Measurements from ENCODE around the gene ABHD12. TPM values are rescaled to one million over a fixed set of nuclear protein-coding genes. Genes with fewer than 3 reads are reported as not detected.

The ABHD12 gene
- total RNA-seq, 1 donor from 2014 or later = 51.3 TPM

DNA sequence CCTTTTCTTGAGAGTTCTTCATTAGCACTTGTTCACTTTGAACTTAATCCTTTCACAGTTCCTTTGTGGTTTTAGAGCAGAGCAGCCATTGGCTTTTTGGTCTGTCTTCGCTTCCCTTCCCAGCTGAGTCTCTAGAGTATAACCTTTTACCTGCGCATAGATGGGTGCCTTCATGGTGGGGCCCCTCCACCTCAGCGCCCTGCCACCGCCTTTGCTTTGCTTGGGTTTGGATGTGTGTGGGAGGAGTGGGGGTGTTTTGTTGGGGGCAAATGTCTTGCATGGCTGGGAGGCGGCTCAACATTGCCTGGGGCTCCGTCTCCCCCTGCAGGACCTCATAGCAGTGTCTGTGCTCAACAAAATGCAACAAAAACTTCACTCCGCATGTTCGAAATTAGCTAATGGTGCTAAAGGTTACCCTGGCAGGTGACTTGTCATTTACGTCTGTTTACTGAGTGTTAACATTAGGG is 130.8 kb downstream of the ABHD12 start:
- DNase-seq (ENCODE audit: low read depth, low spot score) = no peak
- H3K36me3 Mint-ChIP-seq (ENCODE audit: low read depth) = peaks cover 62% of the 10 kb centered on the region
- TF ChIP-seq, protein P1, sequence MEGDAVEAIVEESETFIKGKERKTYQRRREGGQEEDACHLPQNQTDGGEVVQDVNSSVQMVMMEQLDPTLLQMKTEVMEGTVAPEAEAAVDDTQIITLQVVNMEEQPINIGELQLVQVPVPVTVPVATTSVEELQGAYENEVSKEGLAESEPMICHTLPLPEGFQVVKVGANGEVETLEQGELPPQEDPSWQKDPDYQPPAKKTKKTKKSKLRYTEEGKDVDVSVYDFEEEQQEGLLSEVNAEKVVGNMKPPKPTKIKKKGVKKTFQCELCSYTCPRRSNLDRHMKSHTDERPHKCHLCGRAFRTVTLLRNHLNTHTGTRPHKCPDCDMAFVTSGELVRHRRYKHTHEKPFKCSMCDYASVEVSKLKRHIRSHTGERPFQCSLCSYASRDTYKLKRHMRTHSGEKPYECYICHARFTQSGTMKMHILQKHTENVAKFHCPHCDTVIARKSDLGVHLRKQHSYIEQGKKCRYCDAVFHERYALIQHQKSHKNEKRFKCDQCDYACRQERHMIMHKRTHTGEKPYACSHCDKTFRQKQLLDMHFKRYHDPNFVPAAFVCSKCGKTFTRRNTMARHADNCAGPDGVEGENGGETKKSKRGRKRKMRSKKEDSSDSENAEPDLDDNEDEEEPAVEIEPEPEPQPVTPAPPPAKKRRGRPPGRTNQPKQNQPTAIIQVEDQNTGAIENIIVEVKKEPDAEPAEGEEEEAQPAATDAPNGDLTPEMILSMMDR (conservative IDR thresholded peaks at IDR 0.05) = no peak
- H3K4me1 Mint-ChIP-seq = peaks cover under 1% of the 10 kb centered on the region
- no peak overlapping the region for H3K4me3 Mint-ChIP-seq
- H3K27ac Mint-ChIP-seq (ENCODE audit: unreplicated experiment) = no peak overlapping the region
- no peaks in the 10 kb centered on the region for H3K27me3 Mint-ChIP-seq (ENCODE audit: low read depth)
- H3K9me3 Mint-ChIP-seq = peaks cover 11% of the 10 kb centered on the region

- H3K27ac Mint-ChIP-seq (ENCODE audit: unreplicated experiment) = no peak overlapping the region
- TF ChIP-seq, protein P1 (conservative IDR thresholded peaks at IDR 0.05) = no peak
- no peak overlapping the region for H3K4me3 Mint-ChIP-seq
- H3K27me3 Mint-ChIP-seq (ENCODE audit: low read depth) = no peaks in the 10 kb centered on the region
- peaks cover 11% of the 10 kb centered on the region for H3K9me3 Mint-ChIP-seq
- peaks cover 58% of the 10 kb centered on the region for H3K36me3 Mint-ChIP-seq (ENCODE audit: low read depth)
- DNase-seq (ENCODE audit: low read depth, low spot score) = no peak
- H3K4me1 Mint-ChIP-seq = peaks cover 5% of the 10 kb centered on the region
These were observed 131.3 kb downstream of the ABHD12 start for GRCh38 chr20:25259358-25259757.

DNA sequence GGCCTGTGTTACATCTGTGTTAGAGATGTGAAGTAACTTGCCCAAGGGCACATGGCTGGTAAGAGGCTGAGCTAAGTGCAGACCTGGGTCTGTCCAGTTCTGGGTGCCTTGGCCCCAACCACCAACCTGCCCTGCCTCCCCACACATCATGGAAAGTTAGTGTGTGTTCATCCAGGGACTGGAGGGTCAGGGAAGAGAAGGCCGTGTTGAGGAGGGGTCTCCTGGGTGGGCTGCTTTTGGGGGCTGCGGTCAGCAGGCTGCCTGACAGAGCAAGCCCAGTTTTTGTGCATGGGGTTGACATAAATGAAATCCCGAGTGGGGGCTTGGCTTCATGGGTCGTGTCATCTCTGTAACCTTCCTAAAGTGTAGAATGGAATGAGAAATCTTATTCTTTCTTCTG is 131.8 kb downstream of the ABHD12 start:
- DNase-seq (ENCODE audit: low read depth, low spot score) = no peak
- no peaks in the 10 kb centered on the region for H3K27me3 Mint-ChIP-seq (ENCODE audit: low read depth)
- H3K27ac Mint-ChIP-seq (ENCODE audit: unreplicated experiment) = no peak overlapping the region
- peaks cover 11% of the 10 kb centered on the region for H3K9me3 Mint-ChIP-seq
- peaks cover 52% of the 10 kb centered on the region for H3K36me3 Mint-ChIP-seq (ENCODE audit: low read depth)
- TF ChIP-seq, protein P1 (conservative IDR thresholded peaks at IDR 0.05) = no peak
- no peak overlapping the region for H3K4me3 Mint-ChIP-seq
- peaks cover 7% of the 10 kb centered on the region for H3K4me1 Mint-ChIP-seq

DNA sequence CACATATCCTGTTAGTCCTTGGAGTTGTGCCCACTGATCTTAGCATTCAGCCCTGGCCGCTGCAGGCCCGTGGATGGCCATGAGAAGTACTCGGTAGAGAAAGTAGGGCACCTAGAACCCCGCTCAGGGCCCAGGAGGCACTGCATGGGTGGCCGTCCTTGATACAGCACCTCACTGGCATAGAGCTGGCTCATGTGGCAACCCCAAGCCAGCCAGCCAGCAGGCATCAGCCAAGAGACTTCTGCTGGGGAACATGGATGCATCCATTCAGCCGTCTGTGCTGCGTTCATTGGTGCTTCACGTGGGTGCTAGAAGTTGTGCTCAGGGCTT is 132.2 kb downstream of the ABHD12 start:
- DNase-seq (ENCODE audit: low read depth, low spot score) = no peak
- peaks cover 11% of the 10 kb centered on the region for H3K4me1 Mint-ChIP-seq
- H3K27me3 Mint-ChIP-seq (ENCODE audit: low read depth) = no peaks in the 10 kb centered on the region
- peaks cover 50% of the 10 kb centered on the region for H3K36me3 Mint-ChIP-seq (ENCODE audit: low read depth)
- no peak overlapping the region for H3K4me3 Mint-ChIP-seq
- no peak overlapping the region for H3K27ac Mint-ChIP-seq (ENCODE audit: unreplicated experiment)
- TF ChIP-seq, protein P1 (conservative IDR thresholded peaks at IDR 0.05) = no peak
- peaks cover 11% of the 10 kb centered on the region for H3K9me3 Mint-ChIP-seq

DNA sequence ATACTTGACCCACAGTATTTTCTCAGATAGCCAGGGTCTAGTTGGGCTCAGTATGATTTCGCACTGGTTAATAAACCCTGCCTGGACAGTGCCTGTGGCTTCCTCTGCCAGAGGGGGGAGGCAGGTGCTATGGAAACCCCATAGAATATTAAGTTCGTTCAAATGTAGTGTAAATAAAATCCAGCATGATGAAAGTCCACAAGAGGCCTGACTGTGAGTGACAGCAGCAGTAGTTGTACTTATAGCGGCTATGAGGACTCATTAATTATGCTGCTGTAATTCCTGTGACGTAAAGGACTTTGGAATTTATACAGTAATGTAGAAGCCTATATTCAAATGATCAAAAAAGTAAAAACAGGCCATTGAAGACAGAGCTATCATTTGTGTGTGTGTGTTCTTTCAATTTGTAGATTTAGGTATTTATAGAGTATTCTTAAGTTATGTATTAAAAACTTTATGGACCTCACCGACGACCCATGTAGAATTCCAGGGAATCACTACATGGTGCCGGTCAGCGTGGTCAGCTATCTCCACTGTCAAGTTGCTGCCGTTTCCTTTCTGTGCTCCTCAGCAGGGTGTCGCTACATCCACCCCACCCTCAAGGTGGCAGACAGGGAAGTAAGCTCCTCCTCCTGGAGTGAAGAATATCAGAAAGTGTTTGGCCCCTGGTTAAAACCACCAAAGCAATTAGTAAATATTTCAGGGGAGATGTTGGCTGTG is 132.7 kb downstream of the ABHD12 start:
- TF ChIP-seq, protein P1 (conservative IDR thresholded peaks at IDR 0.05) = no peak
- H3K27ac Mint-ChIP-seq (ENCODE audit: unreplicated experiment) = no peak overlapping the region
- peaks cover 45% of the 10 kb centered on the region for H3K36me3 Mint-ChIP-seq (ENCODE audit: low read depth)
- peaks cover 14% of the 10 kb centered on the region for H3K4me1 Mint-ChIP-seq
- peaks cover 7% of the 10 kb centered on the region for H3K9me3 Mint-ChIP-seq
- H3K27me3 Mint-ChIP-seq (ENCODE audit: low read depth) = no peaks in the 10 kb centered on the region
- no peak for DNase-seq (ENCODE audit: low read depth, low spot score)
- no peak overlapping the region for H3K4me3 Mint-ChIP-seq
